ENCODE measurements around the gene NOS1.
"Not testable (repeated sequence)": the region's sequence is repeated elsewhere in the genome, so short reads cannot be mapped to it uniquely, and the experiment has no call there.

The NOS1 gene

GRCh38 chr12:117193903-117194302 lies 167.5 kb downstream of the NOS1 start:
- no peak for TF ChIP-seq CTCF (IDR thresholded peaks at IDR 0.05; ENCODE audit: extremely low read depth, missing control alignments)
- DNase-seq (ENCODE audit: low spot score) = no peak

GRCh38 chr12:117192581-117192980 lies 168.8 kb downstream of the NOS1 start:
- DNase-seq (ENCODE audit: low spot score) = not testable (repeated sequence)

- TF ChIP-seq CTCF (IDR thresholded peaks at IDR 0.05; ENCODE audit: extremely low read depth, missing control alignments) = no peak
- DNase-seq (ENCODE audit: low spot score) = no peak
These were observed 169.4 kb downstream of the NOS1 start for GRCh38 chr12:117192057-117192456.

- peak; percentile 98 for DNase-seq (ENCODE audit: low spot score)
- TF ChIP-seq CTCF (IDR thresholded peaks at IDR 0.05; ENCODE audit: extremely low read depth, missing control alignments) = no peak
These were observed 171.1 kb downstream of the NOS1 start, which contains the start of gene FBXO21 for GRCh38 chr12:117190210-117190781. Gene FBXO21 (minus strand): TSS chr12:117190470. CDS start chr12:117190456, 14 bp downstream.

GRCh38 chr12:117189725-117190209 lies 171.7 kb downstream of the NOS1 start:
- peak; percentile 65 for DNase-seq (ENCODE audit: low spot score)
- TF ChIP-seq CTCF (IDR thresholded peaks at IDR 0.05; ENCODE audit: extremely low read depth, missing control alignments) = no peak

- no peak for DNase-seq (ENCODE audit: low spot score)
- no peak for TF ChIP-seq CTCF (IDR thresholded peaks at IDR 0.05; ENCODE audit: extremely low read depth, missing control alignments)
These were observed 172.3 kb downstream of the NOS1 start for GRCh38 chr12:117188961-117189724.

GRCh38 chr12:117188121-117188665 lies 173.2 kb downstream of the NOS1 start:
- no peak for DNase-seq (ENCODE audit: low spot score)
- no peak for TF ChIP-seq CTCF (IDR thresholded peaks at IDR 0.05; ENCODE audit: extremely low read depth, missing control alignments)

Data from GM20000 (cell line).